GM23338 (cell line): ENCODE results near the gene RMI1.

Experiments used
- CREB1 ChIP-seq: fragments of 250-450 bp; sonication (Bioruptor Pico); IDR thresholded peaks from 2 replicates; pipeline ENCODE4 v1.5.0; 2020; ENCODE audit warnings: low read depth, mild to moderate bottlenecking, moderate library complexity
- CTCF ChIP-seq, 2 experiments: fragments of 200-600 bp in 1 of 2; sonication (generic) in 1 of 2; conservative IDR thresholded peaks; 2 replicates each; pipeline versions ENCODE4 v1.5.1 to v1.6.1; 2016 to 2017; ENCODE audit warnings: antibody characterized with exemption in 2 of 2, low read depth in 2 of 2, mild to moderate bottlenecking in 2 of 2, moderate library complexity in 1 of 2
- ETS1 ChIP-seq: IDR thresholded peaks from 2 replicates; pipeline ENCODE4 v1.6.1; 2016; ENCODE audit warnings: antibody characterized with exemption
- EZH2 ChIP-seq: fragments of 200-600 bp; sonication (generic); IDR thresholded peaks from one replicate; pipeline ENCODE4 v1.8.0; 2017; ENCODE audit warnings: antibody characterized with exemption, mild to moderate bottlenecking, low read depth; ENCODE audit not compliant: unreplicated experiment
- EZH2phosphoT487 ChIP-seq: fragments of 200-600 bp; sonication (generic); IDR thresholded peaks from one replicate; pipeline ENCODE4 v1.8.1; 2018; ENCODE audit warnings: antibody characterized with exemption; ENCODE audit not compliant: unreplicated experiment
- POLR2AphosphoS5 ChIP-seq: IDR thresholded peaks from 2 replicates; pipeline ENCODE4 v1.6.1; 2016; ENCODE audit warnings: antibody characterized with exemption, low read depth
- ZNF114 ChIP-seq: fragments of 250-450 bp; sonication (Bioruptor Pico); IDR thresholded peaks from 2 replicates; pipeline ENCODE4 v1.5.0; 2020; ENCODE audit warnings: mild to moderate bottlenecking, moderate library complexity
- TF ChIP-seq, protein P1 (sequence below): IDR thresholded peaks from one replicate; pipeline ENCODE4 v1.6.1; 2018; ENCODE audit warnings: antibody characterized with exemption; ENCODE audit not compliant: unreplicated experiment

- TF ChIP-seq CTCF (conservative IDR thresholded peaks at IDR 0.05; ENCODE audit: low read depth in 2 of 2) (no peak), EZH2phosphoT487 (no peak), EZH2 (no peak), CREB1 (CRISPR knock-in tag) (no peak), POLR2AphosphoS5 (peak; percentile 79), ETS1 (0 out of 2 replicates have a peak, but pooled peaks have one; percentile 28), ZNF114 (CRISPR knock-in tag) (no peak)
- TF ChIP-seq, protein P1, sequence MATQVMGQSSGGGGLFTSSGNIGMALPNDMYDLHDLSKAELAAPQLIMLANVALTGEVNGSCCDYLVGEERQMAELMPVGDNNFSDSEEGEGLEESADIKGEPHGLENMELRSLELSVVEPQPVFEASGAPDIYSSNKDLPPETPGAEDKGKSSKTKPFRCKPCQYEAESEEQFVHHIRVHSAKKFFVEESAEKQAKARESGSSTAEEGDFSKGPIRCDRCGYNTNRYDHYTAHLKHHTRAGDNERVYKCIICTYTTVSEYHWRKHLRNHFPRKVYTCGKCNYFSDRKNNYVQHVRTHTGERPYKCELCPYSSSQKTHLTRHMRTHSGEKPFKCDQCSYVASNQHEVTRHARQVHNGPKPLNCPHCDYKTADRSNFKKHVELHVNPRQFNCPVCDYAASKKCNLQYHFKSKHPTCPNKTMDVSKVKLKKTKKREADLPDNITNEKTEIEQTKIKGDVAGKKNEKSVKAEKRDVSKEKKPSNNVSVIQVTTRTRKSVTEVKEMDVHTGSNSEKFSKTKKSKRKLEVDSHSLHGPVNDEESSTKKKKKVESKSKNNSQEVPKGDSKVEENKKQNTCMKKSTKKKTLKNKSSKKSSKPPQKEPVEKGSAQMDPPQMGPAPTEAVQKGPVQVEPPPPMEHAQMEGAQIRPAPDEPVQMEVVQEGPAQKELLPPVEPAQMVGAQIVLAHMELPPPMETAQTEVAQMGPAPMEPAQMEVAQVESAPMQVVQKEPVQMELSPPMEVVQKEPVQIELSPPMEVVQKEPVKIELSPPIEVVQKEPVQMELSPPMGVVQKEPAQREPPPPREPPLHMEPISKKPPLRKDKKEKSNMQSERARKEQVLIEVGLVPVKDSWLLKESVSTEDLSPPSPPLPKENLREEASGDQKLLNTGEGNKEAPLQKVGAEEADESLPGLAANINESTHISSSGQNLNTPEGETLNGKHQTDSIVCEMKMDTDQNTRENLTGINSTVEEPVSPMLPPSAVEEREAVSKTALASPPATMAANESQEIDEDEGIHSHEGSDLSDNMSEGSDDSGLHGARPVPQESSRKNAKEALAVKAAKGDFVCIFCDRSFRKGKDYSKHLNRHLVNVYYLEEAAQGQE = no peak
Measured at GRCh38 chr9:83956436-83957247, 24.0 kb upstream of the RMI1 start.
